IMR-90 (cell line): ENCODE results near the gene NOS1AP. TPM values are rescaled to one million over a fixed set of nuclear protein-coding genes. Genes with fewer than 3 reads are reported as not detected.

Experiments used
- ATAC-seq: fragments of 200-7000 bp; cut with Tn5 transposase; 2 replicates; pipeline ENCODE4 v1.9.1; 2020; ENCODE audit warnings: low read depth, mild to moderate bottlenecking, moderate library complexity
- BruUV-seq: library from RNA; stranded (reverse); fragments of 400-500 nt; replicated peaks from 2 replicates; lab custom pipeline; 2021; lab: Mats Ljungman, UMichigan
- CTCF ChIA-PET: fragments of 300-600 bp; formaldehyde crosslinking; extraction: SDS; loops from one replicate; lab custom pipeline; 2021; ENCODE audit warnings: antibody characterized with exemption; lab: Yijun Ruan, JAX
- POLR2A ChIA-PET: fragments of 300-600 bp; sonication (Branson Sonifier 250); formaldehyde crosslinking; loops from one replicate; lab custom pipeline; 2022; ENCODE audit warnings: antibody characterized with exemption; ENCODE audit not compliant: unreplicated experiment; lab: Charles Lee
- DNase-seq: peaks from one replicate; pipeline ENCODE4 v3.0.0; 2013
- H2AFZ ChIP-seq: replicated peaks from 2 replicates; pipeline ENCODE3; 2013; ENCODE audit warnings: low read length, mild to moderate bottlenecking; ENCODE audit not compliant: poor library complexity
- H2AK5ac ChIP-seq: 2 replicates; pipeline ENCODE4 v1.6.1; 2013; ENCODE audit warnings: low read depth, low read length, inconsistent platforms
- H2AK9ac ChIP-seq: replicated peaks from 2 replicates; pipeline ENCODE3; 2013; ENCODE audit warnings: mild to moderate bottlenecking, low read depth, low read length, moderate library complexity; ENCODE audit not compliant: poor library complexity
- H2BK120ac ChIP-seq: 2 replicates; pipeline ENCODE4 v1.6.1; 2013; ENCODE audit warnings: low read depth, low read length, inconsistent platforms
- H2BK15ac ChIP-seq: 3 replicates; pipeline ENCODE4 v1.6.1; 2013; ENCODE audit warnings: low read depth, low read length, inconsistent platforms
- H2BK20ac ChIP-seq: 2 replicates; pipeline ENCODE4 v1.6.1; 2013; ENCODE audit warnings: low read depth, mild to moderate bottlenecking, inconsistent platforms, low read length, moderate library complexity
- H2BK5ac ChIP-seq: 2 replicates; pipeline ENCODE4 v1.6.1; 2013; ENCODE audit warnings: mild to moderate bottlenecking, low read depth, low read length, inconsistent platforms; ENCODE audit not compliant: poor library complexity, severe bottlenecking
- H3K14ac ChIP-seq: replicated peaks from 2 replicates; pipeline ENCODE4 v1.6.1; 2013; ENCODE audit warnings: low read depth, low read length, inconsistent platforms
- H3K18ac ChIP-seq: 2 replicates; pipeline ENCODE4 v1.6.1; 2013; ENCODE audit warnings: low read depth, low read length, control low read depth
- H3K23ac ChIP-seq: 2 replicates; pipeline ENCODE4 v1.6.1; 2013; ENCODE audit warnings: low read depth, low read length, inconsistent platforms
- H3K27ac ChIP-seq: 2 replicates; pipeline ENCODE4 v1.5.1; 2013; ENCODE audit warnings: mild to moderate bottlenecking, control low read depth, low read length; ENCODE audit not compliant: insufficient read depth
- H3K27me3 ChIP-seq: 2 replicates; pipeline ENCODE4 v1.6.1; 2013; ENCODE audit warnings: low read length; ENCODE audit not compliant: control insufficient read depth, insufficient read depth
- H3K36me3 ChIP-seq: 2 replicates; pipeline ENCODE4 v1.6.1; 2013; ENCODE audit warnings: low read length, mixed read lengths; ENCODE audit not compliant: control insufficient read depth, insufficient read depth
- H3K4ac ChIP-seq: 2 replicates; pipeline ENCODE4 v1.6.1; 2013; ENCODE audit warnings: low read depth, low read length, inconsistent platforms
- H3K4me1 ChIP-seq: 2 replicates; pipeline ENCODE4 v1.6.1; 2013; ENCODE audit warnings: low read length, mixed read lengths; ENCODE audit not compliant: control insufficient read depth, insufficient read depth
- H3K4me2 ChIP-seq: 2 replicates; pipeline ENCODE4 v1.6.1; 2013; ENCODE audit warnings: low read depth, mild to moderate bottlenecking, control low read depth, low read length, moderate library complexity
- H3K4me3 ChIP-seq: 2 replicates; pipeline ENCODE4 v1.5.1; 2013; ENCODE audit warnings: low read depth, mild to moderate bottlenecking, control low read depth, low read length, moderate library complexity; ENCODE audit not compliant: insufficient read depth
- H3K56ac ChIP-seq: 2 replicates; pipeline ENCODE4 v1.6.1; 2013; ENCODE audit warnings: low read length, inconsistent platforms; ENCODE audit not compliant: insufficient read depth; ENCODE audit errors: extremely low read depth
- H3K79me1 ChIP-seq, 2 experiments: 2 replicates each; pipeline ENCODE4 v1.6.1; 2013; ENCODE audit warnings: low read length in 2 of 2, inconsistent platforms in 1 of 2, low read depth in 1 of 2
- H3K9ac ChIP-seq: 2 replicates; pipeline ENCODE4 v1.6.1; 2013; ENCODE audit warnings: low read depth, low read length, control low read depth
- H3K9me1 ChIP-seq: 2 replicates; pipeline ENCODE4 v1.6.1; 2013; ENCODE audit warnings: low read length, inconsistent platforms; ENCODE audit not compliant: insufficient read depth
- H3K9me3 ChIP-seq: 2 replicates; pipeline ENCODE4 v1.6.1; 2013; ENCODE audit warnings: low read length; ENCODE audit not compliant: control insufficient read depth, insufficient read depth
- H4K20me1 ChIP-seq: 2 replicates; pipeline ENCODE4 v1.6.1; 2013; ENCODE audit warnings: low read length, inconsistent platforms; ENCODE audit not compliant: insufficient read depth
- H4K5ac ChIP-seq: 2 replicates; pipeline ENCODE4 v1.6.1; 2013; ENCODE audit warnings: mild to moderate bottlenecking, low read depth, low read length, control low read depth
- H4K8ac ChIP-seq, 2 experiments: 2 replicates each; pipeline ENCODE4 v1.6.1; 2013; ENCODE audit warnings: low read depth in 2 of 2, low read length in 2 of 2, control low read depth in 1 of 2, inconsistent platforms in 1 of 2
- H4K91ac ChIP-seq: 2 replicates; pipeline ENCODE4 v1.6.1; 2013; ENCODE audit warnings: low read depth, low read length, inconsistent platforms; ENCODE audit not compliant: insufficient read depth
- BHLHE40 ChIP-seq: fragments of 150-350 bp; IDR thresholded peaks from 2 replicates; pipeline ENCODE4 v1.6.1; 2016; ENCODE audit warnings: mild to moderate bottlenecking, low read depth, low read length
- CHD1 ChIP-seq: IDR thresholded peaks from 2 replicates; pipeline ENCODE4 v1.6.1; 2012; ENCODE audit warnings: low read depth, low read length, improper control_type of control experiment
- CTCF ChIP-seq: conservative IDR thresholded peaks from 2 replicates; pipeline ENCODE4 v1.5.1; 2012; ENCODE audit warnings: mild to moderate bottlenecking, low read depth, low read length, improper control_type of control experiment
- ELK1 ChIP-seq: fragments of 150-350 bp; IDR thresholded peaks from 2 replicates; pipeline ENCODE4 v1.6.1; 2016; ENCODE audit warnings: low read depth, mild to moderate bottlenecking, low read length, moderate library complexity, borderline replicate concordance
- FOS ChIP-seq: fragments of 150-350 bp; IDR thresholded peaks from 2 replicates; pipeline ENCODE4 v1.6.1; 2016; ENCODE audit warnings: low read depth, low read length
- MAFK ChIP-seq: IDR thresholded peaks from 2 replicates; pipeline ENCODE4 v1.6.1; 2012; ENCODE audit warnings: low read depth, low read length, improper control_type of control experiment
- MAZ ChIP-seq: IDR thresholded peaks from 2 replicates; pipeline ENCODE4 v1.6.1; 2012; ENCODE audit warnings: low read depth, mild to moderate bottlenecking, low read length, improper control_type of control experiment, moderate library complexity, borderline replicate concordance
- MXI1 ChIP-seq: IDR thresholded peaks from 2 replicates; pipeline ENCODE4 v1.6.1; 2012; ENCODE audit warnings: low read depth, mild to moderate bottlenecking, low read length, moderate library complexity, borderline replicate concordance
- NFE2L2 ChIP-seq: fragments of 150-350 bp; IDR thresholded peaks from 2 replicates; pipeline ENCODE4 v1.6.1; 2016; ENCODE audit warnings: low read depth, mild to moderate bottlenecking, low read length
- POLR2A ChIP-seq: IDR thresholded peaks from 2 replicates; pipeline ENCODE4 v1.6.1; 2012; ENCODE audit warnings: mild to moderate bottlenecking, low read depth, low read length
- RAD21 ChIP-seq: IDR thresholded peaks from 2 replicates; pipeline ENCODE4 v1.6.1; 2012; ENCODE audit warnings: low read length, improper control_type of control experiment
- RCOR1 ChIP-seq: IDR thresholded peaks from 2 replicates; pipeline ENCODE4 v1.6.1; 2012; ENCODE audit warnings: mild to moderate bottlenecking, low read length, improper control_type of control experiment; ENCODE audit not compliant: insufficient replicate concordance
- SMC3 ChIP-seq: fragments of 150-350 bp; IDR thresholded peaks from 2 replicates; pipeline ENCODE4 v1.6.1; 2016; ENCODE audit warnings: low read depth, mild to moderate bottlenecking, antibody characterized with exemption, low read length, moderate library complexity
- USF2 ChIP-seq: fragments of 150-350 bp; IDR thresholded peaks from 2 replicates; pipeline ENCODE4 v1.6.1; 2017; ENCODE audit warnings: mild to moderate bottlenecking, antibody characterized with exemption, low read length, low read depth
- WGBS, 2 experiments: methylation state at CpG; one replicate each; pipeline versions ENCODE4 v1.1.5 to v1.1.7; 2013; ENCODE audit warnings: missing lambda C conversion rate in 2 of 2; ENCODE audit not compliant: insufficient read length in 1 of 2; ENCODE audit errors: extremely low coverage in 2 of 2; 5-methylcytosine and 5-hydroxymethylcytosine counted together
- dilution Hi-C: fragments of 300-500 bp; cut with HindIII; formaldehyde crosslinking; loops from one replicate; pipeline ENCODE4 v1.14.3; 2018; ENCODE audit warnings: low sequenced_read_pairs; ENCODE audit not compliant: unreplicated experiment
- in situ Hi-C: fragments of 300-500 bp; cut with MboI; formaldehyde crosslinking; loops from 3 replicates; pipeline ENCODE4 v1.14.3; 2019; ENCODE audit warnings: low sequenced_read_pairs, inconsistent platforms, mixed read lengths
- intact Hi-C: fragments of 100-400 bp; cut with micrococcal nuclease; formaldehyde crosslinking; loops from 2 replicates; pipeline ENCODE4 v1.10.0; 2022
- polyA plus RNA-seq, 3 experiments: library from polyadenylated mRNA; depleted of rRNA; stranded (reverse); fragments of >200 nt; gene quantifications; 2 replicates each; pipeline ENCODE4 v1.2.3, GENCODE V29; 2012; ENCODE audit warnings: low replicate concordance in 1 of 3
- total RNA-seq: library from RNA; depleted of rRNA; stranded (reverse); fragments of >200 nt; gene quantifications from 2 replicates; pipeline ENCODE4 v1.2.3, GENCODE V29; 2012

Gene NOS1AP
- total and polyA plus RNA-seq, 2 of the 4 experiments (the other 2 are of a cell fraction) = 0.18 to 0.19 TPM

GRCh38 chr1:162234571-162234970 lies 165.1 kb downstream of the NOS1AP start:
- no peak overlapping the region for H4K91ac ChIP-seq
- no peak overlapping the region for H4K8ac ChIP-seq
- no peaks in the 10 kb centered on the region for H3K9me3 ChIP-seq
- H4K5ac ChIP-seq = no peak overlapping the region
- no peak overlapping the region for H2BK120ac ChIP-seq
- H3K14ac ChIP-seq = no peak overlapping the region
- no peak overlapping the region for H3K4ac ChIP-seq
- ATAC-seq (no peak), DNase-seq (no peak)
- in situ Hi-C loops = loop anchor here (25.0 kb wide), 1 partner anchor 447 kb away; no protein-coding TSS in a partner anchor
- H3K4me2 ChIP-seq = no peak overlapping the region
- no peaks in the 10 kb centered on the region for H3K79me1 ChIP-seq
- no TSS peak for BruUV-seq
- H3K9me1 ChIP-seq = no peaks in the 10 kb centered on the region
- no peak overlapping the region for H2AK5ac ChIP-seq
- CTCF ChIA-PET = no interaction called here
- H2BK15ac ChIP-seq = no peak overlapping the region
- no peak overlapping the region for H3K4me3 ChIP-seq
- H3K4me1 ChIP-seq = no peaks in the 10 kb centered on the region
- POLR2A ChIA-PET = no interaction called here
- H3K27me3 ChIP-seq = peaks cover 3% of the 10 kb centered on the region; the same call in 1 of the 2 replicates
- H3K23ac ChIP-seq = no peak overlapping the region
- TF ChIP-seq POLR2A = no peak
- no peak for TF ChIP-seq MXI1
- TF ChIP-seq MAFK = no peak
- TF ChIP-seq RAD21 = no peak
- no peak for TF ChIP-seq CTCF
- TF ChIP-seq ELK1 = no peak
- TF ChIP-seq USF2 = no peak
- TF ChIP-seq BHLHE40 = no peak
- no peak for TF ChIP-seq NFE2L2
- TF ChIP-seq FOS = no peak
- TF ChIP-seq MAZ = no peak
- no peak for TF ChIP-seq RCOR1
- no peak for TF ChIP-seq SMC3
- TF ChIP-seq CHD1 = no peak
- no peak overlapping the region for H2BK5ac ChIP-seq
- H2AFZ ChIP-seq = no peak overlapping the region
- no peak overlapping the region for H3K27ac ChIP-seq
- no peak overlapping the region for H3K56ac ChIP-seq
- 100% methylated on average over 1 of the region's 2 CpGs; no CpG with 5 or more reads in 1 of the 2 experiments for WGBS, 2 experiments
- H4K20me1 ChIP-seq = no peaks in the 10 kb centered on the region
- intact Hi-C loops = no loop called here
- H2AK9ac ChIP-seq = no peak overlapping the region
- H2BK20ac ChIP-seq = no peak overlapping the region
- H3K18ac ChIP-seq = no peak overlapping the region
- dilution Hi-C loops = no loop called here
- H3K36me3 ChIP-seq = no peaks in the 10 kb centered on the region
- H3K9ac ChIP-seq = no peak overlapping the region
